Caco-2 (cell line): ENCODE measurements around the gene TEKT2. TPM values are rescaled to one million over a fixed set of nuclear protein-coding genes. Genes with fewer than 3 reads are reported as not detected.

Experiments
- BruUV-seq: library from RNA; stranded (reverse); fragments of 400-500 nt; replicated peaks from 2 replicates; lab custom pipeline; 2021; lab: Mats Ljungman, UMichigan
- CTCF ChIA-PET: fragments of 300-600 bp; sonication (Branson Sonifier 250); formaldehyde crosslinking; loops from one replicate; lab custom pipeline; 2022; ENCODE audit warnings: antibody characterized with exemption; lab: Charles Lee
- POLR2A ChIA-PET: fragments of 300-600 bp; sonication (Branson Sonifier 250); formaldehyde crosslinking; loops from one replicate; lab custom pipeline; 2022; ENCODE audit warnings: antibody characterized with exemption; lab: Charles Lee
- DNase-seq, 2 experiments: peaks; one replicate each; pipeline versions ENCODE4 v3.0.0 to v3.0.0-alpha.2; 2020 to 2022
- H3K27me3 ChIP-seq: replicated peaks from 2 replicates; pipeline ENCODE4 v1.6.0; 2011; ENCODE audit warnings: low read length; ENCODE audit not compliant: control insufficient read depth, insufficient read depth
- H3K36me3 ChIP-seq: 2 replicates; pipeline ENCODE4 v1.5.1; 2011; ENCODE audit warnings: low read length; ENCODE audit not compliant: control insufficient read depth, insufficient read depth
- H3K4me1 ChIP-seq: fragments of 250-450 bp; sonication (Bioruptor Pico); 2 replicates; pipeline ENCODE4 v1.5.1; 2020; ENCODE audit warnings: mild to moderate bottlenecking
- H3K4me3 ChIP-seq: 2 replicates; pipeline ENCODE4 v1.5.1; 2011; ENCODE audit warnings: low read depth, mild to moderate bottlenecking, control low read depth, low read length
- H3K9me3 ChIP-seq: fragments of 250-450 bp; sonication (Bioruptor Pico); 2 replicates; pipeline ENCODE4 v1.5.1; 2020; ENCODE audit warnings: mild to moderate bottlenecking, moderate library complexity
- H3K27ac Mint-ChIP-seq: one replicate; pipeline ENCODE4 v1.8.0; 2022; ENCODE audit warnings: mixed read lengths; ENCODE audit not compliant: unreplicated experiment
- H3K27me3 Mint-ChIP-seq: one replicate; pipeline ENCODE4 v1.8.0; 2022; ENCODE audit warnings: mixed read lengths; ENCODE audit not compliant: insufficient read depth, unreplicated experiment
- H3K36me3 Mint-ChIP-seq: one replicate; pipeline ENCODE4 v1.8.0; 2022; ENCODE audit warnings: mild to moderate bottlenecking, mixed read lengths; ENCODE audit not compliant: insufficient read depth, unreplicated experiment
- H3K4me1 Mint-ChIP-seq: one replicate; pipeline ENCODE4 v1.8.0; 2022; ENCODE audit warnings: low read depth, mixed read lengths; ENCODE audit not compliant: unreplicated experiment
- H3K4me3 Mint-ChIP-seq: one replicate; pipeline ENCODE4 v1.8.0; 2022; ENCODE audit warnings: mild to moderate bottlenecking, moderate library complexity, mixed read lengths; ENCODE audit not compliant: unreplicated experiment
- H3K9me3 Mint-ChIP-seq: one replicate; pipeline ENCODE4 v1.8.0; 2022; ENCODE audit warnings: mixed read lengths; ENCODE audit not compliant: unreplicated experiment
- intact Hi-C: fragments of 100-400 bp; cut with micrococcal nuclease; formaldehyde crosslinking; loops from one replicate; pipeline ENCODE4 v1.10.0; 2022; ENCODE audit not compliant: unreplicated experiment
- total RNA-seq: library from RNA; stranded (reverse); gene quantifications from 2 replicates; pipeline ENCODE4 v1.2.3, GENCODE V29; 2022
- TF ChIP-seq, protein P1 (sequence below), 2 experiments: fragments of 200-600 bp in 1 of 2; IDR thresholded peaks; 1 replicate in 1 of 2; 2 replicates in 1 of 2; pipeline versions ENCODE4 v1.5.1 to v1.8.0; 2011 to 2022; ENCODE audit warnings: antibody characterized with exemption in 1 of 2, control low read depth in 1 of 2, inconsistent platforms in 1 of 2, low read depth in 1 of 2, low read length in 1 of 2, mild to moderate bottlenecking in 1 of 2, moderate library complexity in 1 of 2; ENCODE audit not compliant: insufficient read depth in 1 of 2, severe bottlenecking in 1 of 2, unreplicated experiment in 1 of 2

The TEKT2 gene
- total RNA-seq, 1 experiment from 2014 or later = not detected

DNA sequence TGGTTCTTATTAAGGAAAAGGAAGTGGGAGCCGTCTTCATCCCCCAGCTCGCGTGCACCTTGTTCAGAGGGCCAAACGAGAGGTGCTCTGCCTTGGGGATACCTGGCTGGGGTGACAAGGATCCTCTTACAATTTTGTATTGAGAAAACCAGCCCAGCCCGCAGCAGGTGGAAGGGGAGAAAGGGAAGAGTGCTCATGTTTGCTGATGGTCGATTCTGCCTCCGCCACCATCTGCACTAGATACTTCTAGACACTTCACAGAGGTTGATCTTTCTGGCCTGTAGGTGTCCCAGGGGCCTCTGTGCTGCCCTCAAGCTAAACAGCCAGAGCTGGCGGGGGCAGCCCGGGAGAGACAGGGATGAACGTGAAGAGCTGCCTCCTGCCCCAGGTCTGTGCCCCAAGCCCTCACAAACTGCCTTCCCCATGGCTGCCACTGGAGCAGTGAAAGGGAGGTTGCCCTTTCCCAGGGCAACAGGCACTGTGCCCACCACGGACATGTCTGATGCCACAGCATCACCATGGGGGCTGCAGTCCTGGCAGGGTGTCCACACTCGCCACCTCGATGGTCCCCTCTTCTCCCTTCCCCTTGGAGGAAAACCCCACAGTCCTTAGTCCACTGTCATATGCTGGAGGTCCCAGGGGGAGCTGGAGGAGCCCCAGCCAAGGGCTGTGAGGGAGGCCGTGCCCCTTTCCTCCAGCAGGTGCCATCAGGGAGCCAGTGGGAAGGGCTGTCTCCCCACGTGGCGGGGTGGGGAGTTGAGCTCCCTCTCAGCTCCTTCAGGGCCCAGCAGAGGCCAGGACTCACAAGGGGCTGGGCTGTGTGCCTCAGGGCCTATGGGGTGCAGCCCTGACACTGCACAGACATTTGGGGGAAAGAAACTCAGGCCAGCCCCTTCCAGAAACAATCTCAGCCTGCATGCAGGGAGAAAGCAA is 12.9 kb downstream of the TEKT2 start:
- Histone ChIP-seq H3K9me3 (no peaks in the 10 kb centered on the region), H3K36me3 (no peaks in the 10 kb centered on the region; the same call in 1 of the 2 replicates), H3K4me1 (no peaks in the 10 kb centered on the region), H3K4me3 (no peak overlapping the region), H3K27me3 (no peaks in the 10 kb centered on the region)
- Mint-ChIP-seq H3K27me3 (no peaks in the 10 kb centered on the region), H3K9me3 (no peaks in the 10 kb centered on the region), H3K27ac (no peak overlapping the region), H3K4me1 (no peaks in the 10 kb centered on the region), H3K4me3 (no peak overlapping the region), H3K36me3 (no peaks in the 10 kb centered on the region)
- intact Hi-C loops = loop anchor here (5.0 kb wide), 1 partner anchor 51 kb away; the partner anchor contains the start of gene TRAPPC3
- BruUV-seq = no TSS peak
- peak in 1 of 2 experiments; percentile 34 for DNase-seq
- POLR2A ChIA-PET = no interaction called here
- TF ChIP-seq, protein P1, sequence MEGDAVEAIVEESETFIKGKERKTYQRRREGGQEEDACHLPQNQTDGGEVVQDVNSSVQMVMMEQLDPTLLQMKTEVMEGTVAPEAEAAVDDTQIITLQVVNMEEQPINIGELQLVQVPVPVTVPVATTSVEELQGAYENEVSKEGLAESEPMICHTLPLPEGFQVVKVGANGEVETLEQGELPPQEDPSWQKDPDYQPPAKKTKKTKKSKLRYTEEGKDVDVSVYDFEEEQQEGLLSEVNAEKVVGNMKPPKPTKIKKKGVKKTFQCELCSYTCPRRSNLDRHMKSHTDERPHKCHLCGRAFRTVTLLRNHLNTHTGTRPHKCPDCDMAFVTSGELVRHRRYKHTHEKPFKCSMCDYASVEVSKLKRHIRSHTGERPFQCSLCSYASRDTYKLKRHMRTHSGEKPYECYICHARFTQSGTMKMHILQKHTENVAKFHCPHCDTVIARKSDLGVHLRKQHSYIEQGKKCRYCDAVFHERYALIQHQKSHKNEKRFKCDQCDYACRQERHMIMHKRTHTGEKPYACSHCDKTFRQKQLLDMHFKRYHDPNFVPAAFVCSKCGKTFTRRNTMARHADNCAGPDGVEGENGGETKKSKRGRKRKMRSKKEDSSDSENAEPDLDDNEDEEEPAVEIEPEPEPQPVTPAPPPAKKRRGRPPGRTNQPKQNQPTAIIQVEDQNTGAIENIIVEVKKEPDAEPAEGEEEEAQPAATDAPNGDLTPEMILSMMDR (IDR thresholded peaks at IDR 0.05; ENCODE audit: insufficient read depth in 1 of 2, low read depth in 1 of 2, low read length in 1 of 2, severe bottlenecking in 1 of 2, unreplicated experiment in 1 of 2) = peak; percentile 20 to 22
- CTCF ChIA-PET = interaction anchor here (0.6 to 1.4 kb wide), 6 partner anchors 36 to 320 kb away, joined by 3 to 14 read pairs (median 4); no protein-coding TSS in a partner anchor

DNA sequence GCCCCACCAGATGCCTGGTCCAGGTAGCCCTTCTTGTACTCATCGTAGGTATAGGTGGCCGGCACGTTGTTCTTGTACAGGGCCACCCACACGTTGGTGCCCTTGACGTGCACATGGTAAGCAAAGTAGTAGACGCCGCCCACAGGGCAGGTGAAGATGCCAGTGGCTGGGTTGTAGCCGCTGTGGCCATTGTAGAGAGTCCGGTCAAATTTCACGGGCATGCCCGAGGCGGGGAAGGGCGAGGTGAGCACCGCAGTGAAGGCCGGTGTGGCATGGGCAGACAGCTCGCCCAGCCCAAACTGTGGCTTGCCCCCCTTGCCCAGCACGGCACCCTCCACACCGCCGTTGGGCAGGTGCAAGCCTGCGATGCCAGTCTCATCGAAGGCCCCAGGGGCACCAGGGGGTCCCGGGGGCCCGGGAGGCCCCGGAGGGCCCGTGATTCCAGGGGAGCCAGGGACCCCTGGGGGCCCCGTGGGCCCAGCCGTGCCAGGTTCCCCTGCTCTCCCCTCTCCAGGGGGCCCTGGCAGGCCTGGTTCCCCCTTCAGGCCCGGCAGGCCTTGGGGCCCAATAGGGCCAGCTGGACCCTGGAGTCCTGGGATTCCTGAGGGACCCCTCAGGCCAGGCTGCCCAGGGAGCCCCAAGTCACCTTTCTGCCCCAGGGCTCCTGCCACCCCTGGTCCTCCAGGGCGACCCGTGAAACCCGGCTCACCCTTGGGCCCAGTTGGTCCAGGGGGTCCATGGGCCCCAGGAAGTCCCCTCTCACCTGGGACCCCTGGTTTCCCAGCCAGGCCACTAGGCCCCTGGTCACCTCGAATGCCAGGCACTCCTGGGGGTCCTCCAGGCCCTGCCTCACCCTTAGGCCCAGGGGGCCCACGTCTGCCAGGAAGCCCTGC is 14.0 kb downstream of the TEKT2 start:
- ChIA-PET POLR2A (no interaction called here), CTCF (interaction anchor here (0.7 to 1.4 kb wide), 5 partner anchors 35 to 188 kb away, joined by 3 to 14 read pairs (median 4); no protein-coding TSS in a partner anchor)
- Histone ChIP-seq H3K4me3 (no peak overlapping the region), H3K9me3 (no peaks in the 10 kb centered on the region), H3K4me1 (no peaks in the 10 kb centered on the region), H3K36me3 (no peaks in the 10 kb centered on the region; the same call in 1 of the 2 replicates), H3K27me3 (no peaks in the 10 kb centered on the region)
- no TSS peak for BruUV-seq
- no peak overlapping the region for H3K27ac Mint-ChIP-seq
- no peaks in the 10 kb centered on the region for H3K36me3 Mint-ChIP-seq
- no peak overlapping the region for H3K4me3 Mint-ChIP-seq
- intact Hi-C loops = loop anchor here (2.0 to 5.0 kb wide), 2 partner anchors 49 to 323 kb away; partner anchors contain the start of gene TRAPPC3
- H3K4me1 Mint-ChIP-seq = no peaks in the 10 kb centered on the region
- no peak for DNase-seq
- TF ChIP-seq, protein P1 (IDR thresholded peaks at IDR 0.05; ENCODE audit: insufficient read depth in 1 of 2, low read depth in 1 of 2, low read length in 1 of 2, severe bottlenecking in 1 of 2, unreplicated experiment in 1 of 2) = no peak
- no peaks in the 10 kb centered on the region for H3K9me3 Mint-ChIP-seq
- H3K27me3 Mint-ChIP-seq = no peaks in the 10 kb centered on the region
